GM04504 (cell line): ENCODE results near the gene CMTM6.
"Not testable (repeated sequence)": the region's sequence is repeated elsewhere in the genome, so short reads cannot be mapped to it uniquely, and the experiment has no call there.

Experiments
- DNase-seq: peaks from one replicate; pipeline ENCODE4 v3.0.0-alpha.2; 2012; ENCODE audit warnings: low read depth

Gene CMTM6

GRCh38 chr3:32502118-32502945 is at the start of gene CMTM6:
Gene CMTM6 (minus strand): TSS chr3:32502852. CDS start chr3:32502745, 107 bp downstream.
- DNase-seq, result peak; percentile 58

GRCh38 chr3:32552013-32552412 is 49.4 kb upstream of the CMTM6 start:
- no peak for DNase-seq

- no peak for DNase-seq
These were observed 48.8 kb upstream of the CMTM6 start for GRCh38 chr3:32551496-32551895.

DNA sequence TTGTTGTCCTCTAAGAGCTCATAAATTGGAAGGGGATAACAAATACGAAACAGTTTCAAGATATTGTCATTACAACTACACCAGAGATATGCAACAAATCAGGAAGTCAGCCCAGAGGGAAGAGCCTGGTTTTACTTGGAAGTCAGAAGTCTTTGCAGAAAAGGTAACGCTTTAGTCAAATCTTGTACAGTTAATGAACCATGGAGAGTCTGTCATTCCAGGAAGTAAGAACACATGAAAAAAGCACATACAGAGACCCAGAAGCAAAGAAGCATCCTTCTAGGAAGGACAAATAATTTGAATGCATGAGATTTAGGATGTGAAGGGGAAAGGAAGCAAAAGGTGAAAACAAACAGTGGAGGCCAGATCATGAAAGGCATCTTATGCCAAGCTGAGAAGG is 48.4 kb upstream of the CMTM6 start:
- DNase-seq, result no peak

DNA sequence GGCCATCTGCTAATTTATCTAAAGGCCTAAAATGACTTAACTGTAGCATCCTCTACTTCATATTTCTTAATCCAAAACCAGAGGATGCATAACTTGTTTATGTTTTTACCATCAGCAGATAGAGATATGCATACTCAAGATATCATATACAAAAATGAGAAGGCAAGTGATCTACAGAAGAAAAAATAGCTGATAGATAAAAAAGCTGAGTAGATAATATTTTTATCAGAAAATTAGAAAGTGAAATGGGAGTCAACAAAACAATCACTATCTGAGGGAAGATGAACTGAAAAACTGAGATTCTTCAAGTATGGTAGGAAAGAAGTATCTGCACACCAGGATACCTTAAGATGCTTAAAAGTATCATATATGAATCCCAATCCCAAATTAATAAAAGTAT is 42.7 kb upstream of the CMTM6 start:
- DNase-seq, result no peak

DNA sequence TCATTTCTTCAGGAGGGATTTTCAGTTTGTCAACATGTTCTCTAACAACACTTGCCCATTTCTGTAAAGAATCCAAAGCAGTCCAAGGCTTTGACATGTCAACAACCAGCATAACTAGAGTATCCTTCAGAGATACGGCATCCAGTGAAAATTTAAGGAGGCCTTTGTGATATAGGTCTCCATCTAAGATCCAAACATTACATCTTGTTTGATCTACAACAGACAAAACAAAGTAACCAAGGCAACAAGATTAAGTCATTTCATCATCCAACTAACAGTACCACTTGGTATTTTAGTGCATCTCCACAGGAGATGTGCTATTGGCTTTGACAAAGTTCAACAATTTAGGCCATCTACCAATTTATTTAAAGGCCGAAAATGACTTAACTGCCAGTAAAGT is 42.2 kb upstream of the CMTM6 start:
- DNase-seq, result no peak

DNA sequence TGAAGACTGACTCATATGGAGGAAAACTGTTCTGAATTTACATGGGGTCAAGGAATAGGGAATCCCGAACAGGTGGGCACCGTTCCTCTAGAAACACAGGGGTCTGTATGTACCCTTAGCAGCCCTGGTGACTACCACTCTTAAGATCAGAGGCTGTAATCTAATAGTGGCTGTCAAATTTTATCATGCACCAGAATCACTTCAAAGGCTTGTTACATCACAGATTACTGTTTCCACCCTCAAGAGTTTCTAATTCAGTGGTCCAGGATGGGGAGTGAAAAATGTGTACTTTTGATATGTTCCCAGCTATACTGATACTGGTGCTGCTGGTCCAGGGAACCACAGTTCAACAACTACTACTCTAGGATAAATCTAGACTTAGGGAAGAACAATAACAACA is 40.2 kb upstream of the CMTM6 start:
- no peak for DNase-seq

GRCh38 chr3:32540899-32541298 is 38.2 kb upstream of the CMTM6 start:
- DNase-seq, result no peak

GRCh38 chr3:32532434-32532833 is 29.8 kb upstream of the CMTM6 start:
- DNase-seq, result no peak

- DNase-seq, result no peak
These were observed 28.5 kb upstream of the CMTM6 start for GRCh38 chr3:32531010-32531647.

DNA sequence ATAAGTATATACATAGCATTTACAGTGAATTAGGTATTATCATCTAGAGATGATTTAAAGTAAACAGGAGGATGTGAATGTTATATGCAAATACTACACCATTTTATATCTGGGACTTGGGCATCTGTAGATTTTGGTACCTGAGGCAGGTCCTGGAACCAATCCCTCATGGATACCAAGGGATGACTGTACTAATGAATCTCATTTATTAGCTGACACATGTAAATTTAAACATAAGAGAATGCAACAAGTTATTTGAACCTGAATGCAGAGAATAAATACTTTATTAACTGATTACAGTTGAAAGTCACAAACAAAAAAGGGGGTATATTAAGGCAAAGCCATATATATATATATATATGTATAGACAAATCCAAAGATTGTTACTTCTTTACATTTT is 23.1 kb upstream of the CMTM6 start:
- DNase-seq, result no peak

DNA sequence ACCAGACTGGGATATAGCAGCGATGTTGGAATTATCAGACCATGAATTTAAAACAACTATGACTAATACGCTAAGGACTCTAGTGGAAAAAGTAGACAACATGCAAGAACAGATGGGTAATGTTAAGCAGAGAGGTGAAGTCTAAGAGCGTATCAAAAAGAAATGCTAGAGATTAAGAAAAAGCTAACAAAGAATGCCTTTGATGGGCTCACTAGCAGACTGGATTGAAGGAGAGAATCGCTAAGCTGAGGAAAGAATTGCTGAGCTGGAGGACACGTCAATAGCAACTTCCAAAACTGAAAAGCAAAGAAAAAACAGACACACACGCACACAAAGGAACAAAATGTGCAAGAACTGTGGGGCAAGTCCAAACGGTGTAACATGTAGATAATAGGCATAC is 20.0 kb upstream of the CMTM6 start:
- no peak for DNase-seq

GRCh38 chr3:32518921-32519320 is 16.3 kb upstream of the CMTM6 start:
- DNase-seq, result not testable (repeated sequence)

GRCh38 chr3:32516751-32517150 is 14.1 kb upstream of the CMTM6 start:
- DNase-seq, result not testable (repeated sequence)

DNA sequence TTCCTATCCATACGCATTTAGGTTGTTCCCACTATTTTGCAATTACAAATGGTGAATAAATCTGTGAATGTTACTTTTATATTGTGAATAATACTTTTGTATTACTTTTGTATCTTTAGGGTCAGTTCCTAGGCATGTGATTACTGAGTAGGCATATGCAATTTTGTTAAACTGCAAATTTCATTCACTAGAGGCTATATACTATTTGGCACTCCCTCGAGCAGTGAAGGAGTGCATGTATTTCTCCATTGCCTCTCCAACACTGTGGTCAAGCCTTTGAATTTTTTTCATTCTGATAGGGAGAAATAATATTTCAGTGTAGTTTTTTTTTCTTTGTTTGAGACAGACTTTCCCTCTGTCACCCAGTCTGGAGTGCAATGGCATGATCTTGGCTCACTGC is 8.4 kb upstream of the CMTM6 start:
- no peak for DNase-seq

GRCh38 chr3:32510075-32510724 is 7.5 kb upstream of the CMTM6 start:
- DNase-seq, result peak; percentile 40

DNA sequence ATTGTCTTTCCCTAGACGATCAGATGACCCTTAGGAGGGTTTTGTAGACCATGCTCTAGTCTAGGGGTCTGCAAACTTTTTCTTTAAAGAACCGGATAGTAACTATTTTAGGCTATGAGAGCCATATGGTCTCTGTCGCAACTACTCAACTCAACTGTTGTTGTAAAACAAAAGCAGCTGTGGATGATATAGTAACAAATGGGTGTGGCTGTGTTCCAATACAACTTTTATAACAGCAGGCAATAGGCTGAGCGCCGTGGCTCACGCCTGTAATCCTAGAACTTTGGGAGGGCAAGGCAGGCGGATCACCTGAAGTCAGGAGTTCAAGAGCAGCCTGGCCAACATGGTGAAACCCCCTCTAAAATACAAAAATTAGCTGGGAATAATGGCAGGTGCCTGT is 6.1 kb upstream of the CMTM6 start:
- no peak for DNase-seq

DNA sequence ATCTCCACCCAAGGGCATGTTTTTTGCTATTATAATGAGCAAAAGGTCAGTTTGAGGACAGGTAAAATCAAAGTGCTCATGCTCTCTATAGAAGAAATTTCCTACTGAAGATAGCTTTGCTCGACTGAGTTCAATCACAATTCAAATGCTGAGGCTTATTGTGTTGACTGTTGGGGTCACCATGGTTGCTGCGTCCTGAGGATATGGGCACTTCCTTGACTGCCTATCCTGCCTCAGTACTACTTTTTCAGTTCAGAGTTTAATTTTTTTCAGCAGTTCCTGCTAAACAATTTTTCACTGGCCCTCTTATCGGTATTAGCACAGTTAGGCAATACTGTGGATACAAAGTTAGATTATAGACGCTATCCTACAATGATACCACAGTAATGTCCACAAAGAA is 3.8 kb upstream of the CMTM6 start:
- DNase-seq, result no peak

DNA sequence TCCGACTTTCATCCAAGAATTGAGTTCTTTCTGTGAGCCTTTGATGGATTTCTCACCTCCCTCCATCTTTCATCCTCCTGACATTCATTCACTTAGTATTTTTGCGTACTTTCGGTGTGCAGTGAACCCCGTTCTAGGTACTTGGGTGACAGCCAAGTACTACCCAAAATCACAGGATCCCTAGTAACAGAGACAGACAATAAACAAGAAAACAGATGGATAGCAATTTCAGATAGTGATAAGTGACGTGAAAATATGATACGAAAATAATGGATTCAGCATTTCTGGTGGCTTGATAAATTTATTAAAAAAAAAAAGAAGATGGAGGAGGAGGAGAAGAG is 264 bp upstream of the CMTM6 start:
- no peak for DNase-seq

- DNase-seq, result no peak
These were observed 902 bp downstream of the CMTM6 start for GRCh38 chr3:32501783-32502117.

GRCh38 chr3:32500880-32501782 is 1.5 kb downstream of the CMTM6 start:
- no peak for DNase-seq

DNA sequence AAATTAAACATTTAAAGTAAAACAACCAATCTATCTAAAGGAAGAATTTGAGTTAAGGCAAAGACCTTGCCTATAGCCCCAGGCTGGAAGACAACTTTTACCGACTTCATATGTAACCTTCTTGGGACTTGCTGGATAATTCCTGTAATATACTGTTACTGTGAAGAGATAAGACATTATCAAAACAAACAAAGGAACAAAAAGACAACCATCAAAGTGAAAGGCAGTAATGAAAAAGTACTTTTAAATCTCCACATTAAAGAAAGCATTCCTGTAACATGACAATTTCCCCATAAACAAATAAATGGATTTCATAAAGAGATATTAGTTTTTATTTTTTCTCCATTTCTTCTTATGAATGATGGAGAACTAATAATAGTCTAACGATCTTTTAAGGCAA is 2.4 kb downstream of the CMTM6 start:
- DNase-seq, result no peak
